GM21447 (cell line): ENCODE data around the gene YY2.
"Not testable (repeated sequence)": the region's sequence is repeated elsewhere in the genome, so short reads cannot be mapped to it uniquely, and the experiment has no call there.

ENCODE experiments used
- ATAC-seq: cut with Tn5 transposase; IDR thresholded peaks from one replicate; pipeline ENCODE4 v1.9.1; 2021; ENCODE audit not compliant: unreplicated experiment

YY2 gene

GRCh38 chrX:21873063-21873775 is 17.4 kb downstream of the YY2 start:
- ATAC-seq = no peak

GRCh38 chrX:21874182-21874581 is 18.4 kb downstream of the YY2 start:
- not testable (repeated sequence) for ATAC-seq

- ATAC-seq = no peak
These were observed 19.2 kb downstream of the YY2 start for GRCh38 chrX:21875013-21875412.

- no peak for ATAC-seq
These were observed 26.2 kb downstream of the YY2 start for GRCh38 chrX:21881881-21882574.

GRCh38 chrX:21883258-21883657 is 27.5 kb downstream of the YY2 start:
- ATAC-seq = no peak

GRCh38 chrX:21885568-21885967 is 29.8 kb downstream of the YY2 start:
- ATAC-seq = no peak

GRCh38 chrX:21905313-21905712 is 49.5 kb downstream of the YY2 start:
- no peak for ATAC-seq

- no peak for ATAC-seq
These were observed 50.2 kb downstream of the YY2 start for GRCh38 chrX:21905953-21906352.

GRCh38 chrX:21907260-21907659 is 51.5 kb downstream of the YY2 start:
- no peak for ATAC-seq
